ENCODE measurements around the gene RPS6KA4.

The RPS6KA4 gene

GRCh38 chr11:64349404-64349803 lies 9.6 kb upstream of the RPS6KA4 start:
- no peak for FAIRE-seq

GRCh38 chr11:64351136-64351631 lies 7.8 kb upstream of the RPS6KA4 start:
- no peak for FAIRE-seq

GRCh38 chr11:64352099-64352994 lies 6.6 kb upstream of the RPS6KA4 start:
- no peak for FAIRE-seq

GRCh38 chr11:64352995-64353714 lies 5.8 kb upstream of the RPS6KA4 start:
- no peak for FAIRE-seq

GRCh38 chr11:64353715-64354506 lies 5.1 kb upstream of the RPS6KA4 start:
- FAIRE-seq = no peak

GRCh38 chr11:64355078-64355940 lies 3.7 kb upstream of the RPS6KA4 start:
- FAIRE-seq = no peak

- FAIRE-seq = no peak
Measured at GRCh38 chr11:64356498-64357411, 2.2 kb upstream of the RPS6KA4 start.

GRCh38 chr11:64357446-64357845 lies 1.5 kb upstream of the RPS6KA4 start:
- no peak for FAIRE-seq

GRCh38 chr11:64357904-64358535 lies 942 bp upstream of the RPS6KA4 start:
- no peak for FAIRE-seq

GRCh38 chr11:64358536-64358906 lies 441 bp upstream of the RPS6KA4 start:
- FAIRE-seq = no peak

- no peak for FAIRE-seq
Measured at GRCh38 chr11:64359712-64360445, 917 bp downstream of the RPS6KA4 start.

GRCh38 chr11:64360448-64360921 lies 1.5 kb downstream of the RPS6KA4 start:
- FAIRE-seq = no peak

GRCh38 chr11:64361659-64362058 lies 2.7 kb downstream of the RPS6KA4 start:
- no peak for FAIRE-seq

- no peak for FAIRE-seq
Measured at GRCh38 chr11:64362339-64362738, 3.4 kb downstream of the RPS6KA4 start.

GRCh38 chr11:64364435-64364834 lies 5.5 kb downstream of the RPS6KA4 start:
- FAIRE-seq = no peak

- FAIRE-seq = no peak
Measured at GRCh38 chr11:64364911-64365310, 5.9 kb downstream of the RPS6KA4 start.

- no peak for FAIRE-seq
Measured at GRCh38 chr11:64366751-64367150, 7.8 kb downstream of the RPS6KA4 start.

- FAIRE-seq = no peak
Measured at GRCh38 chr11:64367931-64368672, 9.1 kb downstream of the RPS6KA4 start.

GRCh38 chr11:64368673-64369074 lies 9.7 kb downstream of the RPS6KA4 start:
- no peak for FAIRE-seq
